Measurements from ENCODE around the gene TRIM47. TPM values are rescaled to one million over a fixed set of nuclear protein-coding genes. Genes with fewer than 3 reads are reported as not detected.

Gene TRIM47
- total and polyA plus RNA-seq, 2 of the 13 experiments (the other 11 are each of a cell fraction or from before 2014, with no cell fraction given), result 33.5 to 82.0 TPM

- TF ChIP-seq AFF4 (CRISPR knock-in tag; IDR thresholded peaks at IDR 0.05), result no peak; the same call in 1 of the 2 replicates
- TF ChIP-seq SP5 (CRISPR knock-in tag; IDR thresholded peaks at IDR 0.05; ENCODE audit: borderline replicate concordance, low read depth), result peak; percentile 87
- TF ChIP-seq ZNF780A (CRISPR knock-in tag; IDR thresholded peaks at IDR 0.05), result peak; percentile 47; the same call in 1 of the 2 replicates
- peak; percentile 98 for TF ChIP-seq FOXC1 (CRISPR knock-in tag; IDR thresholded peaks at IDR 0.05; ENCODE audit: borderline replicate concordance)
- TF ChIP-seq ZBTB1 (CRISPR knock-in tag; IDR thresholded peaks at IDR 0.05; ENCODE audit: borderline replicate concordance), result no peak
- 0 out of 2 replicates have a peak, but pooled peaks have one; percentile 30 for TF ChIP-seq ZNF260 (CRISPR knock-in tag; IDR thresholded peaks at IDR 0.05; ENCODE audit: borderline replicate concordance, low read depth)
- peak; percentile 98 for TF ChIP-seq ZNF687 (CRISPR knock-in tag; IDR thresholded peaks at IDR 0.05)
- peak; percentile 100 for TF ChIP-seq TARDBP (CRISPR knock-in tag; IDR thresholded peaks at IDR 0.05)
- TF ChIP-seq WIZ (CRISPR knock-in tag; IDR thresholded peaks at IDR 0.05), result no peak; the same call in 1 of the 2 replicates
- TF ChIP-seq BATF2 (CRISPR knock-in tag; IDR thresholded peaks at IDR 0.05), result 0 out of 2 replicates have a peak, but pooled peaks have one; percentile 21
- TF ChIP-seq PTBP1 (IDR thresholded peaks at IDR 0.05; ENCODE audit: low read depth, low read length, poor library complexity, severe bottlenecking), result peak; percentile 90
- TF ChIP-seq ZNF556 (CRISPR knock-in tag; IDR thresholded peaks at IDR 0.05; ENCODE audit: borderline replicate concordance), result peak; percentile 96
- TF ChIP-seq ZNF577 (CRISPR knock-in tag; IDR thresholded peaks at IDR 0.05; ENCODE audit: borderline replicate concordance, low read depth), result no peak
- peak; percentile 94 for TF ChIP-seq ZNF343 (CRISPR knock-in tag; IDR thresholded peaks at IDR 0.05)
- TF ChIP-seq DRAP1 (CRISPR knock-in tag; IDR thresholded peaks at IDR 0.05), result peak; percentile 91
- TF ChIP-seq HMG20A (CRISPR knock-in tag; IDR thresholded peaks at IDR 0.05; ENCODE audit: borderline replicate concordance), result peak; percentile 81
- no peak for TF ChIP-seq ATAD3A (CRISPR knock-in tag; IDR thresholded peaks at IDR 0.05)
- peak; percentile 68; the same call in 1 of the 2 replicates for TF ChIP-seq ZNF205 (CRISPR knock-in tag; IDR thresholded peaks at IDR 0.05)
- peak; percentile 95 for TF ChIP-seq NRL (CRISPR knock-in tag; IDR thresholded peaks at IDR 0.05; ENCODE audit: borderline replicate concordance)
- peak; percentile 82 for TF ChIP-seq GATAD1 (CRISPR knock-in tag; IDR thresholded peaks at IDR 0.05)
Observed at GRCh38 chr17:75876190-75876937, 2.0 kb downstream of the TRIM47 start (continued).

Data from HepG2 (cell line).